HG03460 (cell line): Measurements from ENCODE around the gene SMARCA2.

ENCODE experiments used
- ATAC-seq: cut with Tn5 transposase; IDR thresholded peaks from one replicate; pipeline ENCODE4 v1.9.1; 2021; ENCODE audit not compliant: unreplicated experiment

The SMARCA2 gene

GRCh38 chr9:2164268-2164667 is 149.1 kb downstream of the SMARCA2 start:
- ATAC-seq = no peak

DNA sequence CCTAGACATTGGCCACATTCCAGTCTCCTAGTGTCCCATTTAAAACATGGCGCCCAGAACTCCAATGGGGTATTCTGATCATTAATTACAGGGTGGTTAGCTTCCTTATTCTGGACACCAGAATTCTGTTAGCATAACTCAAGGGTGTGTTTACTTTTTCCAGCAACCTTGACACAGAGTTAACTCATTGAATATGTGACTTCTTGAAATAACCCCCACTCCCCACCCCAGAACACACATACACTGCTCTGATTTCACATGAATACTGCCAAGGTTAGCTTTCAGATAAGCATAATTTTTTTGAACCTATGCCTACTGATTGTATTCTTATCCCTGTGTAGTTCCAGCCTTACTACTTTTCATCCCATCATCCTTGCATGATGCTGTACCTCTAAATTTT is 151.1 kb downstream of the SMARCA2 start:
- no peak for ATAC-seq

DNA sequence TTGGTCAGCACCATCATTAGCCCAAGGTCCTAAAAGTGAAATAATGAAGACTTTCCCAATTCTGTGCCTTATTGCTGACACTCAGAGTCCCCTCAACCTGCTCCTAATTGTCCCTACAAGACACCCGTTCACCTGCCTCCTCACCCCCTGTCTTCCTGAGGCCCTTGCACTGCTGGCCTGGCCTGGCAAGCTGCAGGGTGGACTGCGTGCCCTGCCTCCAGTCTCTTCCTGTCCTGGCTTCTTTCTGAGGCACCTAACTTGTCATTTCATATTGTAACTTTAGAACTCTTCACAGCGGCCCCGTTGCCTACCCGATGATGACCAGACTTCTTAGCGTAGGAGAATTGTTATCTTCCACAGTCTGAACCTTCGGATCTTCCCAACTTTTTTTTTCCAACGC is 153.9 kb downstream of the SMARCA2 start:
- no peak for ATAC-seq

DNA sequence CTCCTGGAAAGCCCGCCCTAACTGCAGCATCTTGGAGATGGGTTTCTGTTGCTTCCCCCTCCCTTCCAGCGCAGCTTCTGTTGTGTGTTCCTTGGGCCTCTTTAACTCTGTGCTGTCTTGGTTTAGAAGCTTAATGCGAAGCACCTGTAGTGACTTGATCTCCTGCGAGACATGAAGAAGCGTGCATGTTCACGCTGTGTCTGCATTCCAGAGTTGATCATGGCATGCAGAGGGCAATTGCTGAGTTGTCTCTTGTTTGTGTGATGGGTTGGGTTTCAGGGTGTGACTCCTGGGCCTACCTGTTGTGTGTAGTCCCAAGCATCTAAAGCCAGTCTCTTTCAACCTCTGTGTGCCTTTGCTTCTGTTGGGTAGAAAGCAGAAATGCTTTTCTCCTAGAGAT is 155.6 kb downstream of the SMARCA2 start:
- no peak for ATAC-seq

GRCh38 chr9:2173170-2173569 is 158.0 kb downstream of the SMARCA2 start:
- no peak for ATAC-seq

- ATAC-seq = no peak
These were observed 158.7 kb downstream of the SMARCA2 start for GRCh38 chr9:2173861-2174260.

DNA sequence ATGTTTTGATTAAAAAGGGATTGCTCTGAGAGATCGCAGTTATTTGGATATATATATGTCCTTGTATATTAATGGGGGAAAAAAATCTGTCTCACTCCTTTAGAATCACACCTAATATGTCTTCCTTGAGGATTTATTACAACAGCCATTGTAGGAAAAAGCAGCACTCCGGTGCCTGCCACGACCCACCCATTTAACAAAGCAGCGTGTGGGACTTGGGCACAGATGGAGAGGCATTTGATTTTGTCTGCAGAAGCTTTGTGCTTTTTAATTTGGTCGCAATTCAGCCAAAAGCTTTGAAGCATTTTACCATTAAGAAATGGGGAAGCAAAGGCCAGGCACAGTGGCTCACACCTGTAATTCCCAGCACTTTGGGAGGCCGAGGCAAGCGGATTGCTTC is 159.2 kb downstream of the SMARCA2 start:
- no peak for ATAC-seq

DNA sequence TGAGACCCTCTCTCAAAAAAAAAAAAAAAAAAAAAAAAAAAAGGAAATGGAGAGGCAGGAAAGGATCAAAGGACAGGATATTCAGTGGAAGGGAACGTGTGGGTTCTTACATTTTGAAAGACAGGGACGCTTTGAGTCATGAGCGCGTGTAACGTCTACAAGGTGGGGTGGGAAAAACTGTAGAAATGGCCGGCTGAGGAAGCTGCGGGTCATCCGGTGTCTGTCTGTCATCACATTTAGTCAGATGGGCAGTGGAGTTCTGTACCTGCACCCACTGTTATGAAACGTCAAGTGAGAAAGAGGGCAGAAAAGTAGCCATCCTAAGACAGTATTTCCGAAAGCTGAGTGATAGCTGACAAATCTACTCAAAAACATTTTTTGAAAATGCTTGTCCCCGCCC is 159.8 kb downstream of the SMARCA2 start:
- ATAC-seq = no peak

DNA sequence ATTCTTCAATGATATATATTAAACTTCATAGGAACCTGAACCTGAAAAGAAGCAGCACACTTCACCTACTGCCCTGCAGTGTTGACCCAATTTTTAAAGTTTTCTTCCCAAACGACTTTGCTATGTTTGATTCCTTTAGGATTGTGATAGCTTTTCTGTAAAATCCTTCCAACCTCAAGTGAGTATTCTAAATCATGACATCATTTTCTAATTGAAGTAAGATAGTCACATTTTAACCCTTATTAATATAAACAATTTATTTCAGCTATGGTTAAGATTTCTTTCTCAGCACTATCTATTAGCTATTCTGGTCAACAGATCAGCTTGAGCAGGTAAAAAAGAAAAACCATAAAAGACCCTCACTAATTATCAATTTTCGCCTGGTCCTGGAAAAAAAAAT is 162.0 kb downstream of the SMARCA2 start:
- no peak for ATAC-seq

- ATAC-seq = no peak
These were observed 163.0 kb downstream of the SMARCA2 start for GRCh38 chr9:2178034-2178734.

- no peak for ATAC-seq
These were observed 164.4 kb downstream of the SMARCA2 start for GRCh38 chr9:2179567-2179966.

- no peak for ATAC-seq
These were observed 165.0 kb downstream of the SMARCA2 start for GRCh38 chr9:2180154-2180553.

DNA sequence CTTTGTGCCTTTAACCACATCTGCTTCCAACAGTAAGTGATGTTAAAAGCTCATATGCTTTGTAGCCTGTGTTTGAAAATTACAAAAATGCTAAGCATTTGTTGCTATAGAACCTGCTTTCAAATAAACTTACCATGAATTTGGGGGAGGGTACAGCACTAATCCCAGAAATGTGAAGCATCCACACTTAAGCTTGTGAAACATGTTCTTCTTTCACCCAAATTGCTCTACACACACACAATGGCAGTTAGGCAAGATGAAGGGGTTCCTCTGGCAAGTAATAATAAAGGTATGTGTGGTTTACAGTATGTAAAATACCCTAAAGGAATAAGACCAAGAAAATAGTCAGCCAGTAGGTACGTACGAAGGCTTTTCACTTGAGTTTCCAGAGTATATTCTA is 165.6 kb downstream of the SMARCA2 start:
- no peak for ATAC-seq

DNA sequence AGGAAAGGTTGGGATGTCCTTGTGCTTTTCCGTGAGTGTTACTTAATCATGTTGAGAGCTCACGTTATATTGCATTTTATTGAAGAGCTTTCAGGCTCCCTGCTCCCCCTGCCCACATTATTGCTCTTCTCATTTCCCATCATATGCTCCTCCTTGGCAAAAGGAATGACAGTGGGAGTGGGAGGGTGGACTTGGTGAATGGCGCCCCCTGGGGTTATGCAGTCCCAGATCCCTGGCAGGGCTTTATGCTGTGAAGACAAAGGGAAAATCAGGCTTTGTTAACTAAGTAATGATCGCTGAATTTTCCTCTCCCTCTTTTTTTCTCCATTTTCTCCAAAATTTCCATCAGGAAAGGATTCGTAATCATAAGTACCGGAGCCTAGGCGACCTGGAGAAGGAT is 166.6 kb downstream of the SMARCA2 start:
- no peak for ATAC-seq

DNA sequence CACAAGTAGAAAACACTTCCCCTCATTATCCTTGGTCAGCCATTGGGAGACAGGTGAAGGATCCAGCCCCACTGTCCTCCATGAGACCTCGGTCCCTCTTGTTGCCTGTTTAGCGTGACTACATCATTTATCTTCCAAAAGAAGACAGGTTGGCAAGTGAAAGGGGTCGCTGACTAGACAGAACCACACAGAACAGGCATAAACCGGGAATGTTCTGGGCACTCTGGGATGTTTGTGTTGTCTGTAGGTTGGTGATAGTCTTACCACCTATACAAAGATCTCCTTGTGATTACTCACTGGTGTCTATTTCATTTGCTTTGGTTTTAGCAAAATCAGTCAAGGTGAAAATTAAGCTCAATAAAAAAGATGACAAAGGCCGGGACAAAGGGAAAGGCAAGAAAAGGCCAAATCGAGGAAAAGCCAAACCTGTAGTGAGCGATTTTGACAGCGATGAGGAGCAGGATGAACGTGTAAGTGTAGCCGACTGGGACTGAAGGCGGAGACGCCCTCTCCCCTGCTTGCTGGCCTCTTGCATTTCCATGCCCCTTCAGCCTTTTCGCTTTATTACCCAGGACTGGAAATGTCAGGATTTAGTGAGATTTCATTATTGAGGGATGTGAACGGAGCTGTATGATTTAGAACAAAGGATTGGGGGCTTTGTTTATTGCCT is 175.9 kb downstream of the SMARCA2 start:
- ATAC-seq = no peak

- ATAC-seq = no peak
These were observed 176.4 kb downstream of the SMARCA2 start for GRCh38 chr9:2191609-2191972.

GRCh38 chr9:2192356-2192979 is 177.3 kb downstream of the SMARCA2 start:
- ATAC-seq = no peak

DNA sequence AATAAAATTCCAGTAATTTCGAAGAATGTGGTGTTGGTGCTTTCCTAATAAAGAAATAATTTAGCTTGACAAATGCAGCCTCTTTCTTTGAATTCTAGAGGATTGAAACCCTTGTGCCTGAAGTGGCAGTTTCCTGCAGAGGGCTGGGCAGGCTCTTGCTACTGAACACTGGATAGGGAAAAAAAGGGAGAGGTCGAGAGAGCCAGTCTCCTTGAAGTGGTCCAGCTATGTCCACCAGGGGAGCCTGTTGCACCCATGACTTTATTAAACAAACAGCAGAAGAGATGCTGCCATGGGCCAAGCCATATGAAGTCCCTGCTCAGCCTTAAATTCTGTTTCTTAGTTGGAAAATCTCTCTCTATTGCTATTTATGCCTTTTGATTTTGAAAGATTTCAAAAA is 178.4 kb downstream of the SMARCA2 start:
- no peak for ATAC-seq

GRCh38 chr9:2195211-2195610 is 180.1 kb downstream of the SMARCA2 start:
- ATAC-seq = no peak

DNA sequence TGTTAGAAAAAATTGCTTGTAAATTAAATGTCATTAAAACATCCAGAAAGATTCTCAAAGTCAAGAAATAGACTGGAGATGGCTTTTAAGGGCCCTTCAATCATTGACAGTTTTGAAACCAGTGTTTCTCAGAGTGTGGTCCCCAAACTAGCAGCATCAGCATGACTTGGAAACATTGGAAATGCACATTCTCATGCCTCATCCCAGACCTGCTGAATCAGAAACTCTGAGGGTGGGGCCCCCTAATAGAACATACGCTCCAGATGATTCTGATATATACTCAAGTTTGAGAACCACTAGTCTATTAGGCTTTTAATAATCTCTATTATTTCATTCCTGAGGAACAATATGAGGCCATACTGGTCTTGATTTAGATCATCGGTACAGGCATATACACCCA is 181.6 kb downstream of the SMARCA2 start:
- ATAC-seq = no peak

DNA sequence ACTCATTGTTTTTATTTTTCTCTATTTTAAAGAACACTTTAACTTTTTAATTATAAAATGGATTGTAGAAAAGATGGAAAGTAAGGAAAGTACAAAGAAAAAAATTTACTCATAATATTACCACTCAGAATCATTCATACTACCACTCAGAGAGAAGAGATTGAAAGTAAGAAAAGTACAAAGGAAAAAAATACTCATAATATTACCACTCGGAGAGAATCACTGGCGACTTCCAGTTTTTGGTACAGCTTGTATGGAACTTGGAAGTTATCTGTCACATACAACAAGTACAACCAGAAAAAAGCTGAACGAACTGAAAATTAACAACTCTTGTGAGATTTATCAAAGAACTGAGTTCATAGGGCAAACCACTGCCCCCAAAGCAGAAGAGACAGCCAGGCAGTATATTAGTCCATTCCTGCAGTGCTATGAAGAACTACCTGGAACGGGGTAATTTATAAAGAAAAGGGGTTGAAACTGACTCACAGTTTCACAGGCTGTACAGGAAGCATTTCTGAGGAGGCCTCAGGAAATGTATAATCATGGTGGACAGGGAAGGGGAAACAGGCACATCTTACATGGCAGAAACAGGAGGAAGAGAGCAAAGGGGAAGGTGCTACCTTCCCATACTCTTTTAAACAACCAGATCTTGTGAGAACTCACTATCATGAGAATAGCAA is 183.9 kb downstream of the SMARCA2 start:
- ATAC-seq = no peak
